ENCODE results near the gene SLC17A2. TPM values are rescaled to one million over a fixed set of nuclear protein-coding genes. Genes with fewer than 3 reads are reported as not detected.

Gene SLC17A2
- total RNA-seq, 6 experiments from 2014 or later = 23.3 to 40.7 (median 33.4) TPM

- H3K9me3 ChIP-seq = no peaks in the 10 kb centered on the region
- TF ChIP-seq CTCF (IDR thresholded peaks at IDR 0.05) (no peak), POLR2A (IDR thresholded peaks at IDR 0.05) (no peak)
- H3K27ac ChIP-seq = no peak overlapping the region
- no peaks in the 10 kb centered on the region for H3K36me3 ChIP-seq
- DNase-seq (no peak), ATAC-seq (no peak)
- intact Hi-C loops (cut with DNase I) = no loop called here
- H3K4me1 ChIP-seq = no peaks in the 10 kb centered on the region
- H3K4me3 ChIP-seq = no peak overlapping the region
- WGBS (ENCODE audit: insufficient coverage, low coverage, low lambda C conversion rate, missing lambda C conversion rate) = 50% methylated on average over 8 of the region's 8 CpGs
- no peaks in the 10 kb centered on the region for H3K27me3 ChIP-seq
Observed at GRCh38 chr6:25944688-25945574, 14.4 kb upstream of the SLC17A2 start.

GRCh38 chr6:25943887-25944286 is 13.4 kb upstream of the SLC17A2 start:
- no peak overlapping the region for H3K27ac ChIP-seq
- H3K27me3 ChIP-seq = no peaks in the 10 kb centered on the region
- intact Hi-C loops (cut with DNase I) = no loop called here
- no peaks in the 10 kb centered on the region for H3K4me1 ChIP-seq
- 91% methylated on average over 1 of the region's 1 CpG for WGBS (ENCODE audit: insufficient coverage, low coverage, low lambda C conversion rate, missing lambda C conversion rate)
- TF ChIP-seq POLR2A (IDR thresholded peaks at IDR 0.05) = no peak
- TF ChIP-seq CTCF (IDR thresholded peaks at IDR 0.05) = no peak
- ATAC-seq (no peak), DNase-seq (no peak)
- H3K9me3 ChIP-seq = no peaks in the 10 kb centered on the region
- H3K36me3 ChIP-seq = no peaks in the 10 kb centered on the region
- no peak overlapping the region for H3K4me3 ChIP-seq

GRCh38 chr6:25942561-25943147 is 12.2 kb upstream of the SLC17A2 start:
- ATAC-seq = peak; percentile 85 to 92 (median 88)

GRCh38 chr6:25939593-25939992 is 9.1 kb upstream of the SLC17A2 start:
- ATAC-seq (no peak), DNase-seq (no peak)
- H3K9me3 ChIP-seq = no peaks in the 10 kb centered on the region
- H3K36me3 ChIP-seq = no peaks in the 10 kb centered on the region
- H3K27me3 ChIP-seq = no peaks in the 10 kb centered on the region
- no peak overlapping the region for H3K27ac ChIP-seq
- H3K4me3 ChIP-seq = no peak overlapping the region
- TF ChIP-seq CTCF (IDR thresholded peaks at IDR 0.05) (no peak), POLR2A (IDR thresholded peaks at IDR 0.05) (no peak)
- 67% methylated on average over 2 of the region's 2 CpGs for WGBS (ENCODE audit: insufficient coverage, low coverage, low lambda C conversion rate, missing lambda C conversion rate)
- H3K4me1 ChIP-seq = no peaks in the 10 kb centered on the region
- intact Hi-C loops (cut with DNase I) = no loop called here

More at GRCh38 chr6:25942561-25943147, 12.2 kb upstream of the SLC17A2 start:
- WGBS (ENCODE audit: insufficient coverage, low coverage, low lambda C conversion rate, missing lambda C conversion rate) = 12% methylated on average over 3 of the region's 3 CpGs
- Histone ChIP-seq H3K4me3 (no peak overlapping the region), H3K4me1 (no peaks in the 10 kb centered on the region), H3K9me3 (no peaks in the 10 kb centered on the region), H3K27me3 (no peaks in the 10 kb centered on the region), H3K27ac (no peak overlapping the region), H3K36me3 (no peaks in the 10 kb centered on the region)
- no peak for DNase-seq
- peak; percentile 48 to 75 (median 74) for TF ChIP-seq CTCF (IDR thresholded peaks at IDR 0.05)
- TF ChIP-seq POLR2A (IDR thresholded peaks at IDR 0.05) = no peak
- intact Hi-C loops (cut with DNase I) = no loop called here
